Measurements from ENCODE around the gene FER. TPM values are rescaled to one million over a fixed set of nuclear protein-coding genes. Genes with fewer than 3 reads are reported as not detected.

The FER gene
- total RNA-seq, 2 experiments from 2014 or later, result 14.2 to 15.9 TPM

DNA sequence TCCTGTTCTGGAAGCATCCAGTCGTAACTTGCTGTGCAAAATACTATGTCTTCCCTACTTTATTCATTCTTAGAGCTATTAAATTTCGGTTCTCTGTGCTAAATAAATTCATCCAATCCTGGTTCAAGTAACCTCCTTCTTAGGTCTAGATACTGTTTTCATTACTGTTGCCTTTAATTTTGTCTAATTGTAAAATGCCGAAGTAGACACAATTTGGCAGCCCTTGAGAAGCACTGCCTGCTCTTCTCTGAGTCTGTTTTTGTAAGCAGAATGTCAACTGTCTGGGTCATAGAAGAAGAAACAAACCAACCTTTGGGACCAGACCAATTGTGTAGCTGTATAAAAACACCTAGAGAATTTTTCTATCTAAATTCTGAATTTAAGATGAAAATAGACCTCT lies 412.8 kb downstream of the FER start:
- Histone ChIP-seq H3K4me3 (ENCODE audit: low read length) (no peak overlapping the region), H3K9me3 (ENCODE audit: control insufficient read depth in 1 of 2, insufficient read depth in 1 of 2, low read length in 2 of 2) (no peaks in the 10 kb centered on the region), H3K27ac (ENCODE audit: low read depth in 1 of 2, low read length in 2 of 2) (no peak overlapping the region), H3K4me1 (ENCODE audit: insufficient read depth, low read length) (no peaks in the 10 kb centered on the region), H3K27me3 (ENCODE audit: control insufficient read depth in 1 of 2, insufficient read depth in 2 of 2, low read length in 2 of 2) (no peaks in the 10 kb centered on the region), H3K36me3 (ENCODE audit: insufficient read depth, low read length) (no peaks in the 10 kb centered on the region)
- Mint-ChIP-seq H3K9me3 (no peaks in the 10 kb centered on the region), H3K27me3 (no peaks in the 10 kb centered on the region), H3K27ac (no peak overlapping the region), H3K4me3 (no peak overlapping the region), H3K36me3 (ENCODE audit: low read depth) (no peaks in the 10 kb centered on the region), H3K4me1 (ENCODE audit: low read depth) (no peaks in the 10 kb centered on the region)
- ATAC-seq (ENCODE audit: poor library complexity), result no peak
- ChIA-PET CTCF (no interaction called here), POLR2A (no interaction called here)
- intact Hi-C loops (cut with DNase I, micrococcal nuclease), result no loop called here
- no peak for DNase-seq
- TF ChIP-seq, protein P1, sequence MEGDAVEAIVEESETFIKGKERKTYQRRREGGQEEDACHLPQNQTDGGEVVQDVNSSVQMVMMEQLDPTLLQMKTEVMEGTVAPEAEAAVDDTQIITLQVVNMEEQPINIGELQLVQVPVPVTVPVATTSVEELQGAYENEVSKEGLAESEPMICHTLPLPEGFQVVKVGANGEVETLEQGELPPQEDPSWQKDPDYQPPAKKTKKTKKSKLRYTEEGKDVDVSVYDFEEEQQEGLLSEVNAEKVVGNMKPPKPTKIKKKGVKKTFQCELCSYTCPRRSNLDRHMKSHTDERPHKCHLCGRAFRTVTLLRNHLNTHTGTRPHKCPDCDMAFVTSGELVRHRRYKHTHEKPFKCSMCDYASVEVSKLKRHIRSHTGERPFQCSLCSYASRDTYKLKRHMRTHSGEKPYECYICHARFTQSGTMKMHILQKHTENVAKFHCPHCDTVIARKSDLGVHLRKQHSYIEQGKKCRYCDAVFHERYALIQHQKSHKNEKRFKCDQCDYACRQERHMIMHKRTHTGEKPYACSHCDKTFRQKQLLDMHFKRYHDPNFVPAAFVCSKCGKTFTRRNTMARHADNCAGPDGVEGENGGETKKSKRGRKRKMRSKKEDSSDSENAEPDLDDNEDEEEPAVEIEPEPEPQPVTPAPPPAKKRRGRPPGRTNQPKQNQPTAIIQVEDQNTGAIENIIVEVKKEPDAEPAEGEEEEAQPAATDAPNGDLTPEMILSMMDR (IDR thresholded peaks at IDR 0.05), result no peak

DNA sequence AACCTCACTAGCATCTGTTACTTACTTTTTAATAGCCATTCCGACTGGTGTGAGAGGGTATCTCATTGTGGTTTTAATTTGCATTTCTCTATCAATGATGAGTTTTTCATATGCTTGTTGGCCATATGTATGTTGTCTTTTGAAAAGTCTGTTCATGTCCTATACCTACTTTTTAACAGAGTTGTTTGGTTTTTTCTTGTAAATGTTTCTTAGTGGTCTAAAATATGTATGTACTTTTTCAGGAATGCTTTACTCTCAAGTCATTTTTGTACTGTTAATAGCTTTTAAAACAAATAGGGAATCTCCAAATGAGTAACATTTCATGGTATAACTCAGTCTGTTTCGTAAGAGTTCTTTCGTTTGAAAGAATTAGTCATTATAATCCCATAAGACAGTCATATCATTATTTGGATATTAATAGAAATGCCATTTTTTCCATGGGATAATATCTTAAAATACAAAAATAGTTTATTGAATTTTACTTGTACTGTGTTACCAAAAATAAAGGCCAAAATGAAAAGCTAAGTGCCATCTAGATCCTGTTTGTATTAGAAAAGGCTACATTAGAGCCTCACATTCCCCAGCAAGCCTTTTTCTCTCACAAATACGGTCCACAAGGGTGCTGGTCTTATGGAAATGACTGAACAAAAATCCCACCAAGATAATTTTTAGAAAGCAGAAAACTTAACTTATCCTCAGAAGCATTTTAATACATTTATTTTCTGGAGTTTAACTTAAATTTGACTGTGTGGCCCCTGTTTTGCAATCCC lies 414.4 kb downstream of the FER start:
- Mint-ChIP-seq H3K36me3 (ENCODE audit: low read depth) (no peaks in the 10 kb centered on the region), H3K27me3 (no peaks in the 10 kb centered on the region), H3K4me1 (ENCODE audit: low read depth) (no peaks in the 10 kb centered on the region), H3K9me3 (no peaks in the 10 kb centered on the region), H3K4me3 (no peak overlapping the region), H3K27ac (no peak overlapping the region)
- Histone ChIP-seq H3K4me1 (ENCODE audit: insufficient read depth, low read length) (no peaks in the 10 kb centered on the region), H3K36me3 (ENCODE audit: insufficient read depth, low read length) (no peaks in the 10 kb centered on the region), H3K9me3 (ENCODE audit: control insufficient read depth in 1 of 2, insufficient read depth in 1 of 2, low read length in 2 of 2) (no peaks in the 10 kb centered on the region), H3K27me3 (ENCODE audit: control insufficient read depth in 1 of 2, insufficient read depth in 2 of 2, low read length in 2 of 2) (no peaks in the 10 kb centered on the region), H3K27ac (ENCODE audit: low read depth in 1 of 2, low read length in 2 of 2) (no peak overlapping the region), H3K4me3 (ENCODE audit: low read length) (no peak overlapping the region)
- no peak for DNase-seq
- no peak for ATAC-seq (ENCODE audit: poor library complexity)
- TF ChIP-seq, protein P1 (IDR thresholded peaks at IDR 0.05), result no peak
- intact Hi-C loops (cut with DNase I, micrococcal nuclease), result no loop called here
- ChIA-PET CTCF (no interaction called here), POLR2A (no interaction called here)

- intact Hi-C loops (cut with DNase I, micrococcal nuclease), result no loop called here
- Histone ChIP-seq H3K27ac (ENCODE audit: low read depth in 1 of 2, low read length in 2 of 2) (no peak overlapping the region), H3K27me3 (ENCODE audit: control insufficient read depth in 1 of 2, insufficient read depth in 2 of 2, low read length in 2 of 2) (no peaks in the 10 kb centered on the region), H3K9me3 (ENCODE audit: control insufficient read depth in 1 of 2, insufficient read depth in 1 of 2, low read length in 2 of 2) (no peaks in the 10 kb centered on the region), H3K4me1 (ENCODE audit: insufficient read depth, low read length) (no peaks in the 10 kb centered on the region), H3K36me3 (ENCODE audit: insufficient read depth, low read length) (no peaks in the 10 kb centered on the region), H3K4me3 (ENCODE audit: low read length) (no peak overlapping the region)
- no peaks in the 10 kb centered on the region for H3K4me1 Mint-ChIP-seq (ENCODE audit: low read depth)
- H3K27me3 Mint-ChIP-seq, result no peaks in the 10 kb centered on the region
- H3K4me3 Mint-ChIP-seq, result no peak overlapping the region
- DNase-seq, result no peak
- ChIA-PET POLR2A (no interaction called here), CTCF (interaction anchor here (1.0 kb wide), 1 partner anchor 23 kb away, joined by 4 read pairs; no protein-coding TSS in a partner anchor)
- no peaks in the 10 kb centered on the region for H3K9me3 Mint-ChIP-seq
- TF ChIP-seq, protein P1 (IDR thresholded peaks at IDR 0.05), result no peak
- ATAC-seq (ENCODE audit: poor library complexity), result no peak
- H3K36me3 Mint-ChIP-seq (ENCODE audit: low read depth), result no peaks in the 10 kb centered on the region
- H3K27ac Mint-ChIP-seq, result no peak overlapping the region
Measured at GRCh38 chr5:109163336-109163735, 415.6 kb downstream of the FER start.
